HepG2 (cell line): ENCODE measurements around the gene ZMYM3. TPM values are rescaled to one million over a fixed set of nuclear protein-coding genes. Genes with fewer than 3 reads are reported as not detected.

Experiments
- ATAC-seq: fragments of 200-7000 bp; cut with Tn5 transposase; 3 replicates; pipeline ENCODE4 v1.9.1; 2020; ENCODE audit warnings: mild to moderate bottlenecking, moderate library complexity
- BruUV-seq: library from RNA; stranded (reverse); fragments of 400-500 nt; replicated peaks from 2 replicates; lab custom pipeline; 2021; lab: Mats Ljungman, UMichigan
- CTCF ChIA-PET: fragments of 300-600 bp; formaldehyde crosslinking; extraction: SDS; loops from one replicate; lab custom pipeline; 2021; ENCODE audit warnings: low total read pairs, inconsistent platforms, low intra/inter-chr PET ratio; lab: Yijun Ruan, JAX
- POLR2A ChIA-PET: fragments of 350-600 bp; sonication (Branson Sonifier 250); formaldehyde crosslinking; loops from one replicate; lab custom pipeline; 2020; ENCODE audit warnings: antibody characterized with exemption, inconsistent platforms; lab: Yijun Ruan, JAX
- DNase-seq: peaks from one replicate; pipeline ENCODE4 v3.0.0-alpha.2; 2015; ENCODE audit warnings: low spot score
- FAIRE-seq: peaks from 3 replicates; lab custom pipeline; 2011; peaks lifted over from hg19 to GRCh38; lab: Jason Lieb, UNC
- H2AFZ ChIP-seq: one replicate; pipeline ENCODE4 v1.6.1; 2011; ENCODE audit warnings: low read length, inconsistent platforms
- H3K27ac ChIP-seq: fragments of 300-600 bp; 3 replicates; pipeline ENCODE4 v1.8.0; 2011; ENCODE audit warnings: mixed run types, mild to moderate bottlenecking, mixed read lengths, low read length, inconsistent platforms; ENCODE audit not compliant: insufficient read depth; ENCODE audit errors: extremely low read length
- H3K27me3 ChIP-seq, 2 experiments: fragments of 200-600 bp in 1 of 2; 2 replicates in 1 of 2; 3 replicates in 1 of 2; pipeline versions ENCODE4 v1.6.0 to v1.8.0; 2011; ENCODE audit warnings: low read length in 2 of 2, mild to moderate bottlenecking in 2 of 2, moderate library complexity in 2 of 2, inconsistent platforms in 1 of 2; ENCODE audit not compliant: insufficient read depth in 2 of 2, control insufficient read depth in 1 of 2
- H3K36me3 ChIP-seq, 2 experiments: fragments of 200-600 bp in 1 of 2; replicated peaks in 1 of 2; 2 replicates in 1 of 2; 3 replicates in 1 of 2; pipeline versions ENCODE4 v1.5.1 to v1.8.0; 2011; ENCODE audit warnings: low read length in 2 of 2, inconsistent platforms in 1 of 2; ENCODE audit not compliant: insufficient read depth in 2 of 2, control insufficient read depth in 1 of 2
- H3K4me1 ChIP-seq: 2 replicates; pipeline ENCODE4 v1.5.1; 2012; ENCODE audit warnings: low read length, inconsistent platforms; ENCODE audit not compliant: insufficient read depth
- H3K4me2 ChIP-seq: 2 replicates; pipeline ENCODE4 v1.6.0; 2011; ENCODE audit warnings: low read depth, low read length, inconsistent platforms
- H3K4me3 ChIP-seq, 3 experiments: fragments of 200-600 bp in 1 of 3; sonication (generic), shearing (Covaris generic) in 1 of 3; replicated peaks in 1 of 3; 2 replicates each; pipeline ENCODE4 v1.5.1; 2011 to 2016; ENCODE audit warnings: low read length in 3 of 3, inconsistent platforms in 2 of 3, low read depth in 2 of 3, mild to moderate bottlenecking in 2 of 3, control low read depth in 1 of 3, mixed read lengths in 1 of 3; ENCODE audit not compliant: insufficient read depth in 1 of 3
- H3K79me2 ChIP-seq: one replicate; pipeline ENCODE4 v1.6.1; 2011; ENCODE audit warnings: low read length, inconsistent platforms; ENCODE audit not compliant: insufficient read depth
- H3K9ac ChIP-seq: 2 replicates; pipeline ENCODE4 v1.6.0; 2011; ENCODE audit warnings: mild to moderate bottlenecking, low read depth, low read length, inconsistent platforms; ENCODE audit not compliant: insufficient read depth
- H3K9me3 ChIP-seq: 2 replicates; pipeline ENCODE4 v1.5.1; 2012; ENCODE audit warnings: mild to moderate bottlenecking, low read length
- H4K20me1 ChIP-seq: 2 replicates; pipeline ENCODE4 v1.6.0; 2011; ENCODE audit warnings: inconsistent platforms, mild to moderate bottlenecking, low read length, moderate library complexity; ENCODE audit not compliant: insufficient read depth
- ARNT ChIP-seq: fragments of 450-650 bp; IDR thresholded peaks from 2 replicates; pipeline ENCODE4 v1.6.1; 2017
- ATF7-NPFF ChIP-seq: sonication (generic); formaldehyde crosslinking; IDR thresholded peaks from 2 replicates; pipeline ENCODE4 v1.8.1; 2023; ENCODE audit warnings: mild to moderate bottlenecking, low read depth, missing genetic modification reagents, moderate library complexity
- GATAD1 ChIP-seq: IDR thresholded peaks from 2 replicates; pipeline ENCODE4 v1.6.1; 2016; ENCODE audit warnings: missing genetic modification reagents, missing compliant biosample characterization
- HOXA9 ChIP-seq: sonication (generic); formaldehyde crosslinking; IDR thresholded peaks from 2 replicates; pipeline ENCODE4 v1.8.1; 2022; ENCODE audit warnings: missing genetic modification reagents, mild to moderate bottlenecking, moderate library complexity, borderline replicate concordance
- MATR3 ChIP-seq: sonication (generic); formaldehyde crosslinking; IDR thresholded peaks from 2 replicates; pipeline ENCODE4 v1.4.0; 2020; ENCODE audit warnings: missing genetic modification reagents
- MED1 ChIP-seq: sonication (generic); formaldehyde crosslinking; IDR thresholded peaks from 2 replicates; pipeline ENCODE4 v1.4.0; 2020; ENCODE audit warnings: missing genetic modification reagents
- NFE2L2 ChIP-seq: fragments of 150-350 bp; IDR thresholded peaks from 2 replicates; pipeline ENCODE4 v1.6.1; 2014; ENCODE audit warnings: low read length
- PBX3 ChIP-seq: sonication (generic); formaldehyde crosslinking; IDR thresholded peaks from 2 replicates; pipeline ENCODE4 v1.8.1; 2023; ENCODE audit warnings: missing genetic modification reagents, inconsistent platforms, borderline replicate concordance
- SNRNP70 ChIP-seq: fragments of 200-400 bp; formaldehyde crosslinking; IDR thresholded peaks from 2 replicates; pipeline ENCODE4 v1.6.1; 2017; ENCODE audit warnings: mild to moderate bottlenecking, low read depth, low read length, moderate library complexity
- ZFP36L1 ChIP-seq: sonication (generic); formaldehyde crosslinking; IDR thresholded peaks from 2 replicates; pipeline ENCODE4 v1.8.0; 2022; ENCODE audit warnings: mild to moderate bottlenecking, missing genetic modification reagents, moderate library complexity
- ZHX2 ChIP-seq, 2 experiments: sonication (generic) in 1 of 2; formaldehyde crosslinking in 1 of 2; IDR thresholded peaks; 2 replicates each; pipeline versions ENCODE4 v1.6.1 to v1.9.0; 2014 to 2022; ENCODE audit warnings: antibody characterized with exemption in 1 of 2, borderline replicate concordance in 1 of 2, inconsistent platforms in 1 of 2, low read depth in 1 of 2, missing genetic modification reagents in 1 of 2
- WGBS: methylation state at CpG from one replicate; pipeline ENCODE4 v1.1.6; 2017; ENCODE audit warnings: low lambda C conversion rate; 5-methylcytosine and 5-hydroxymethylcytosine counted together
- in situ Hi-C: cut with HindIII; loops from 2 replicates; pipeline ENCODE4 v1.10.0; 2017; ENCODE audit warnings: low pct_unique_long_range_greater_than_20kb; ENCODE audit not compliant: extremely low pct_ligation_motif_present
- intact Hi-C: fragments of 100-400 bp; cut with micrococcal nuclease; formaldehyde crosslinking; loops from one replicate; pipeline ENCODE4 v1.10.0; 2022; ENCODE audit not compliant: unreplicated experiment
- polyA plus RNA-seq, 8 experiments: library from polyadenylated mRNA; depleted of rRNA in 3 of 8; stranded (reverse) in 7 of 8; unstranded in 1 of 8; fragments of >200 nt; fragmentation: Illumina TruSeq in 4 of 8; extraction: Trizol in 4 of 8; gene quantifications; 2 replicates each; pipeline versions ENCODE4 v1.2.1 to v1.2.3, GENCODE V29; 2011 to 2016; ENCODE audit warnings: low read depth in 4 of 8, missing spikeins in 1 of 8, mixed read lengths in 1 of 8; ENCODE audit not compliant: insufficient read depth in 1 of 8
- total RNA-seq, 5 experiments: library from RNA; depleted of rRNA; stranded (reverse); fragments of >200 nt; fragmentation: Illumina TruSeq; extraction: Trizol; gene quantifications; 2 replicates each; pipeline ENCODE4 v1.2.3, GENCODE V29; 2016; ENCODE audit warnings: low read depth in 1 of 5

Gene ZMYM3
- total and polyA plus RNA-seq, 2 of the 13 experiments (the other 11 are each of a cell fraction or from before 2014, with no cell fraction given): 26.4 to 35.4 TPM

GRCh38 chrX:71236836-71237235 lies 17.1 kb downstream of the ZMYM3 start:
- no peak; the same call in 2 of the 3 replicates for ATAC-seq
- no TSS peak for BruUV-seq
- intact Hi-C loops: no loop called here

More at GRCh38 chrX:71236836-71237235, 17.1 kb downstream of the ZMYM3 start:
- 80% methylated on average over 1 of the region's 1 CpG for WGBS
- FAIRE-seq: no peak
- Histone ChIP-seq H3K36me3 (peaks cover 0 to 1% of the 10 kb centered on the region in 2 experiments; a peak in 2 of 5 replicates), H3K9me3 (no peaks in the 10 kb centered on the region), H4K20me1 (no peaks in the 10 kb centered on the region), H3K4me1 (peaks cover 18% of the 10 kb centered on the region), H3K79me2 (no peaks in the 10 kb centered on the region), H3K27me3 (no peaks in the 10 kb centered on the region), H3K4me3 (no peak overlapping the region), H3K4me2 (no peak overlapping the region)
- TF ChIP-seq MED1: no peak
- TF ChIP-seq ZHX2 (IDR thresholded peaks at IDR 0.05; ENCODE audit: low read depth): no peak
- no peak for TF ChIP-seq ZHX2 (CRISPR knock-in tag; IDR thresholded peaks at IDR 0.05; ENCODE audit: borderline replicate concordance)
- TF ChIP-seq NFE2L2: no peak
- TF ChIP-seq ATF7-NPFF: no peak
- no peak for TF ChIP-seq HOXA9
- TF ChIP-seq GATAD1 (CRISPR knock-in tag): no peak
- no peak for TF ChIP-seq SNRNP70
- TF ChIP-seq PBX3: no peak
- TF ChIP-seq ARNT: no peak
- no peak for TF ChIP-seq ZFP36L1 (CRISPR knock-in tag)
- TF ChIP-seq MATR3 (CRISPR knock-in tag): no peak
- TF ChIP-seq, all 625 proteins: peak for 0
- no peak overlapping the region for H2AFZ ChIP-seq
- in situ Hi-C loops: no loop called here
- no peak for DNase-seq
- ChIA-PET CTCF (no interaction called here), POLR2A (interaction anchor here (1.0 kb wide), 1 partner anchor 9 kb away, joined by 3 read pairs; no protein-coding TSS in a partner anchor)
- H3K9ac ChIP-seq: no peak overlapping the region
- H3K27ac ChIP-seq: no peak overlapping the region
